Keratinocyte (primary cell): ENCODE results near the gene GRK7. TPM values are rescaled to one million over a fixed set of nuclear protein-coding genes. Genes with fewer than 3 reads are reported as not detected.

ENCODE experiments used
- DNase-seq: peaks from one replicate; pipeline ENCODE4 v3.0.0-alpha.2; 2011; ENCODE audit warnings: low read depth, missing footprints, low spot score
- FAIRE-seq: peaks from 2 replicates; lab custom pipeline; 2011; peaks lifted over from hg19 to GRCh38; lab: Jason Lieb, UNC
- H2AFZ ChIP-seq: 2 replicates; pipeline ENCODE4 v1.6.0; 2012; ENCODE audit warnings: low read length, control low read depth, inconsistent platforms; ENCODE audit not compliant: control insufficient read depth
- H3K27ac ChIP-seq: 2 replicates; pipeline ENCODE4 v1.5.1; 2011; ENCODE audit warnings: low read length; ENCODE audit not compliant: control insufficient read depth, insufficient read depth
- H3K27me3 ChIP-seq: 3 replicates; pipeline ENCODE4 v1.6.0; 2011; ENCODE audit warnings: low read length; ENCODE audit not compliant: control insufficient read depth, insufficient read depth; ENCODE audit errors: extremely low read depth
- H3K36me3 ChIP-seq, 2 experiments: 2 replicates in 1 of 2; 3 replicates in 1 of 2; pipeline ENCODE4 v1.5.1; 2011; ENCODE audit warnings: low read length in 2 of 2, mild to moderate bottlenecking in 1 of 2; ENCODE audit not compliant: control insufficient read depth in 2 of 2, insufficient read depth in 2 of 2; ENCODE audit errors: extremely low read depth in 1 of 2
- H3K4me1 ChIP-seq: 3 replicates; pipeline ENCODE4 v1.5.1; 2011; ENCODE audit warnings: low read length; ENCODE audit not compliant: control insufficient read depth, insufficient read depth; ENCODE audit errors: extremely low read depth
- H3K4me2 ChIP-seq: 3 replicates; pipeline ENCODE4 v1.6.0; 2011; ENCODE audit warnings: low read depth, low read length; ENCODE audit not compliant: control insufficient read depth, insufficient read depth; ENCODE audit errors: extremely low read depth
- H3K4me3 ChIP-seq, 3 experiments: fragments of 200-600 bp in 1 of 3; sonication (generic) in 1 of 3; 2 replicates in 2 of 3; 3 replicates in 1 of 3; pipeline ENCODE4 v1.5.1; 2011 to 2016; ENCODE audit warnings: low read length in 3 of 3, mild to moderate bottlenecking in 3 of 3, control low read depth in 2 of 3, inconsistent platforms in 1 of 3, low read depth in 1 of 3, mixed read lengths in 1 of 3, mixed run types in 1 of 3, moderate library complexity in 1 of 3; ENCODE audit not compliant: control insufficient read depth in 2 of 3, insufficient read depth in 2 of 3; ENCODE audit errors: extremely low read depth in 1 of 3
- H3K79me2 ChIP-seq: 2 replicates; pipeline ENCODE4 v1.6.0; 2012; ENCODE audit warnings: low read length; ENCODE audit not compliant: control insufficient read depth, insufficient read depth
- H3K9ac ChIP-seq: 3 replicates; pipeline ENCODE4 v1.6.0; 2011; ENCODE audit warnings: low read length; ENCODE audit not compliant: control insufficient read depth, insufficient read depth; ENCODE audit errors: extremely low read depth
- H3K9me1 ChIP-seq: 3 replicates; pipeline ENCODE4 v1.6.0; 2011; ENCODE audit warnings: low read length; ENCODE audit not compliant: control insufficient read depth, insufficient read depth; ENCODE audit errors: extremely low read depth
- H3K9me3 ChIP-seq: 2 replicates; pipeline ENCODE4 v1.5.1; 2012; ENCODE audit warnings: low read depth, low read length; ENCODE audit not compliant: control insufficient read depth
- H4K20me1 ChIP-seq: 3 replicates; pipeline ENCODE4 v1.6.0; 2011; ENCODE audit warnings: low read length; ENCODE audit not compliant: control insufficient read depth, insufficient read depth; ENCODE audit errors: extremely low read depth
- CTCF ChIP-seq, 3 experiments: IDR thresholded peaks in 1 of 3; conservative IDR thresholded peaks in 1 of 3; optimal IDR thresholded peaks in 1 of 3; 2 replicates in 2 of 3; 3 replicates in 1 of 3; pipeline versions ENCODE3 to v1.5.1; 2011; ENCODE audit warnings: low read length in 3 of 3, mild to moderate bottlenecking in 3 of 3, moderate library complexity in 2 of 3, control low read depth in 1 of 3, inconsistent platforms in 1 of 3; ENCODE audit not compliant: insufficient read depth in 2 of 3; ENCODE audit errors: extremely low read depth in 1 of 3
- EZH2 ChIP-seq: IDR thresholded peaks from one replicate; pipeline ENCODE4 v1.6.1; 2012; ENCODE audit warnings: inconsistent platforms, mild to moderate bottlenecking, low read length, moderate library complexity
- dilution Hi-C: fragments of 300-500 bp; cut with MboI; formaldehyde crosslinking; loops from one replicate; pipeline ENCODE4 v1.7.0; 2020; ENCODE audit warnings: low sequenced_read_pairs; ENCODE audit not compliant: extremely low pct_ligation_motif_present
- polyA plus RNA-seq, 5 experiments: library from polyadenylated mRNA; depleted of rRNA in 3 of 5; stranded (reverse) in 3 of 5; stranded (forward) in 1 of 5; unstranded in 1 of 5; fragments of >200 nt; gene quantifications; 1 replicate in 1 of 5; 2 replicates in 3 of 5; 3 replicates in 1 of 5; pipeline versions ENCODE4 v1.2.1 to v1.2.3, GENCODE V29; 2011 to 2012; ENCODE audit warnings: missing spikeins in 2 of 5, low read depth in 1 of 5, low replicate concordance in 1 of 5

GRK7 gene
- polyA plus RNA-seq, 1 donor (not counting 4 experiments of a cell fraction or from before 2014, with no cell fraction given): not detected

GRCh38 chr3:141810161-141810560 is 47.0 kb downstream of the GRK7 start:
- FAIRE-seq: no peak
- H3K4me3 ChIP-seq: no peak overlapping the region
- H3K9ac ChIP-seq: no peak overlapping the region
- DNase-seq: no peak
- H3K4me2 ChIP-seq: no peak overlapping the region
- H3K4me1 ChIP-seq: peaks cover 8% of the 10 kb centered on the region
- no peaks in the 10 kb centered on the region for H3K9me3 ChIP-seq
- TF ChIP-seq EZH2 (no peak), CTCF (optimal IDR thresholded peaks at IDR 0.05 in 1 of 3, IDR thresholded peaks at IDR 0.05 in 1 of 3, conservative IDR thresholded peaks at IDR 0.05 in 1 of 3; ENCODE audit: extremely low read depth in 1 of 3, insufficient read depth in 2 of 3, low read length in 3 of 3) (no peak)
- no peaks in the 10 kb centered on the region for H4K20me1 ChIP-seq
- dilution Hi-C loops: no loop called here
- no peaks in the 10 kb centered on the region for H3K36me3 ChIP-seq
- H3K27ac ChIP-seq: no peak overlapping the region
- H3K9me1 ChIP-seq: no peaks in the 10 kb centered on the region
- no peaks in the 10 kb centered on the region for H3K27me3 ChIP-seq
- no peaks in the 10 kb centered on the region for H3K79me2 ChIP-seq
- no peak overlapping the region for H2AFZ ChIP-seq

GRCh38 chr3:141811348-141811747 is 48.1 kb downstream of the GRK7 start:
- Histone ChIP-seq H2AFZ (no peak overlapping the region), H3K9ac (no peak overlapping the region), H3K4me1 (no peaks in the 10 kb centered on the region), H3K27ac (no peak overlapping the region), H3K4me3 (no peak overlapping the region), H3K9me3 (no peaks in the 10 kb centered on the region), H3K36me3 (no peaks in the 10 kb centered on the region), H3K9me1 (no peaks in the 10 kb centered on the region), H3K79me2 (no peaks in the 10 kb centered on the region), H4K20me1 (no peaks in the 10 kb centered on the region), H3K4me2 (no peak overlapping the region), H3K27me3 (no peaks in the 10 kb centered on the region)
- TF ChIP-seq CTCF (optimal IDR thresholded peaks at IDR 0.05 in 1 of 3, IDR thresholded peaks at IDR 0.05 in 1 of 3, conservative IDR thresholded peaks at IDR 0.05 in 1 of 3; ENCODE audit: extremely low read depth in 1 of 3, insufficient read depth in 2 of 3, low read length in 3 of 3): no peak
- no peak for TF ChIP-seq EZH2
- dilution Hi-C loops: no loop called here
- DNase-seq (no peak), FAIRE-seq (no peak)
